NCI-H526 treated with DMSO at 0.1 percent for 48 hours (cell line): ENCODE measurements around the gene SNAP47.

Experiments used
- DNase-seq: peaks from one replicate; lab custom pipeline; 2025; lab: John Stamatoyannopoulos, UW

The SNAP47 gene

DNA sequence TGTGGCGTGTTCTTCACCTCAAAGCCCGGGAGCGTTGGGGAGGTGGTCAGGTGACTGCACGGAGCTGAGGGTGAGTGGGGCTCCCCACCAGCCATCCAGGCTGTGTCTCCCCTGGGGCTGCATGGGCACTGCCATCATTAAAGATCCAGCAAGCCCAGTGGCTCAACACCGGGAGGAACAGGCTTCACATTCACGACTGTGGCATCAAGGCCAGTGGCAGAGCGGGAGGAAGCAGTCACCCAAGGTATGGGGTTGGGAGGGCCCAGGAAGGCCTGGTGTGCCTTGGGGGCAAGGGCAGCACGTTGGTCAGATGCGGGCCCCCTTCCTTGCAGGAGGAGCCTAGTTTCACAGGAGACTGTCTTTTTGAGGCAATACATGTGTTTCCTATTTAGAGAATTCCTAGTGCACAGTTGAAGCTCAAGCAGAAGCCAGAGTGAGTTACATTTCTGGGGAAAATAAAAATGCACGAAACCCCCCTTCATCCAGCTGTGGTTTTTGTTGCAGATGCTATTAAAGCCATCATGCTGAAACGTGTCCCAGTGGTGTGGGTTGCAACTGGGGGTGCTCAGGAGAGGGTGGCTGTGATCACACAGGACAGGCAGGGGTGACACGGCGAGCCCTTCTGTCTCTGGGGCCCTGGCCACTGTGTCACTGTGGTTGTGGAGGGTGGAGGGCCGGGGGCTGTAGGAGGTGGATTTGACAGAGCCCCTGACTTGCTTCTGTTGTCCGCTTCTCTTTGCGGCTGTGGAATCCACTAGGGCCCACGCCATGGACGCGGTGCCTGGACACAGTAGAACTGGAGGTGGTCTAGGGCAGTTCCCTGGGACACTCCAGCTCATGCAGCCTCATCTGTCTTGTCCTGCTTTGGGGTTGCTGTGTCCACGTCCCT, 34.1 kb downstream of the SNAP47 start:
- no peak for DNase-seq

GRCh38 chr1:227769936-227770494, 34.8 kb downstream of the SNAP47 start:
- no peak for DNase-seq

GRCh38 chr1:227770812-227771211, 35.6 kb downstream of the SNAP47 start:
- DNase-seq = no peak

GRCh38 chr1:227771326-227771725, 36.1 kb downstream of the SNAP47 start:
- DNase-seq = no peak

GRCh38 chr1:227771771-227772170, 36.5 kb downstream of the SNAP47 start:
- DNase-seq = no peak

DNA sequence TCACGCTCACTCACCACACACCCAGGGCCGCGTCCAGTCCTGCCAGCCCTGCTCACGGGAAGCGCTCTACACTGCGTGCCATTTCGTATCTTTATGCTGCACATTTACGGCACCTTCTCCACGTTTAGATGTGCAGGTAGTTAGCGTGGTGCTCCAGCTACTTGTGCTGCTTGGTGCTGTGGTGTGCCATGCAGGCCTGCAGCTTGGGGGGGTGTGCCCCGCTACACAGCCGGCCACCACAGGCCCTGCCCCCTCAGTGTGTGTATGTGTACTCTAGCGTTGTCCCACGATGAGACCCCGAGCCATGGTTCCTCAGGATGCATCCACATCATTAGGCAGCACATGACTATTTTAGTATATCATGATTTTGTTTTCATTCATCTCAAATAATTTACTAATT, 38.3 kb downstream of the SNAP47 start:
- DNase-seq = no peak

- no peak for DNase-seq
Measured at GRCh38 chr1:227774051-227774731, 39.0 kb downstream of the SNAP47 start.

- DNase-seq = no peak
Measured at GRCh38 chr1:227774821-227775661, 39.8 kb downstream of the SNAP47 start.

- DNase-seq = no peak
Measured at GRCh38 chr1:227775841-227776240, 40.6 kb downstream of the SNAP47 start.

GRCh38 chr1:227776331-227776771, 41.1 kb downstream of the SNAP47 start:
- no peak for DNase-seq

DNA sequence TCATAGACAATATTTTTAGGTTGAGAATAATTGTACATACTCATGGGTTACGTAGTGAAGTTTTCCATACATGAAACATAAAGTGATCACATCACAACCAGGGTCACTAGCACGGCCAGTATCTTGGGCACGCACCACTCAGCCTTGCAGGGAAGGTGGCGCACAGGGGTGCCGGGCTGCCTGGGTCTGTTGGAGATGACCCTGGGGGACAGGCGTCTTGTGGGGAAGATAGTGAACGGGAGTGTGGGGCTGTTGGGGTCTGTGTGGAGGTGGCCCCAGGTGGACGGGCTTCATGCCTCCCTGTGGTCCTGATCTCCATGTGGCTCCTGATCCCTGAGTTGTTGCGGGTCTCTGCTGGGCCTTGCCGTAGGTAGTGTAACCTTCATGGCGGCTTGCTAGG, 41.9 kb downstream of the SNAP47 start:
- DNase-seq = no peak

DNA sequence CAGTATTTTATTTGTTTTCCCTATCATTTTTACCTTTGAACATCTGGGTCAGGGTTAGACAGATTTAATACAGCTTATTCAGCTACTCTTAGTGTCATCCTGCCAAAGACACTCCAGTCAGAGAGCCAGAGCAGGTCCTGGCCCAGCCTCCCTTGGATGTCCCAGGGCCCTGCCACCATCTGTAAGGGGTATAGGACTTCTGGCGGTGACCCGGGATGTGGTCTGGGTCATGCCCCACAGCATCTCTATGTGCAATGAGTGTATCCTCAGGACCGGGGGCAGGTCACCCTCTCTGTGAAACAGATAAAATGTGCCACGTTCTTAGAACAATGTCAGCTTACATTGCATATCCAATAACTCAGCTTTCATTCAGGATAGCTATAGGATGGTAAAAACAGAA, 42.4 kb downstream of the SNAP47 start:
- DNase-seq = no peak

GRCh38 chr1:227778401-227778947, 43.2 kb downstream of the SNAP47 start:
- DNase-seq = no peak

DNA sequence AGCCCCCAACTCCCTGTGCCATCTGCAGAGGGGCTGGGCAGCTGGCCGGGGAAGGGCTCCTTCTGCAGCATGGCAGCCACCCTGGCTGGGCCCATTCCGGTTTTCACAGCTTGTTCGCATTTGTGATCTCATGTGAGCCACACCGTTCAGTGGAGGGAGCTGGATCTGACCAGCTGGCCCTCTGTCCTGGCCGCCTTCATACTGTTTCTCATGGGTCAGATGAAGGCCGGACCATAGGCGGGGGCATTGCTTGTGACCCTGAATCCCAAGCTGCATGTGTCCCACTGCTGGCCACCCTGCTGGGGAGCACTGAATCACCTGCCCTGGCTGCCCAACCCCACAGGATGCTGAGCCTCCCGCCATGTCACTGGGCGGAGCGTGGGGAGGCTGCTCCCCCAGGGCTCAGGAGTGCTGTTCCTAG, 43.8 kb downstream of the SNAP47 start:
- no peak for DNase-seq

GRCh38 chr1:227779685-227780084, 44.5 kb downstream of the SNAP47 start:
- no peak for DNase-seq

GRCh38 chr1:227780101-227781044, 45.1 kb downstream of the SNAP47 start:
- DNase-seq = no peak

DNA sequence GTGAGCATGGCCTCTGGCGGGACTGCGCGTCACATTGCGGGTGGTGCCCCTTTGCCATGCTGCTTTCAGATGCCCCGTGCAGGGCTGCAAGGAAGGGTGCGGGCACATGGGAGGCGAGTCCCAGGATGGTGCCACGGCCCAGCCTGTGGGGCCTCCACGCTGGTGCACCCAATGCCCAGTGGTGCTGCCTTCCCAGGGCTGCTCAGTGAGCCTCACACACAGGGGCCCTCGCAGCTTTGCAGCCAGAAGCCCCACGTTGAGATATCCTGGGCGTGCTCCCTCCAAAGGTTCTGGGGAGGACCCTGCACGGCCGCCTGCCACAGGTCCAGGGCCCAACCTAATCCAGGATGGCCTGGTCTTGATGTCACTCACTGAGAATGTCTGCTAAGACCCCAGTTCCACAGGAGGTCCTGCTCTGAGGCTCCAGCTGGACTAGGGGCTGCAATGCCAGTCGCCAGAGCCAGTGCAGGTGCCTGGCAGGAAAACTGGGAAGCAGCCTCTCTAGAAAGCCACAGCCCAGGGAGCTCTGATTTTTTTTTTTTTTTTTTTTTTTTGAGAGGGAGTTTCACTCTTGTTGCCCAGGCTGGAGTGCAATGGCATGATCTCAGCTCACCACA, 46.2 kb downstream of the SNAP47 start:
- DNase-seq = no peak

GRCh38 chr1:227782226-227782625, 47.0 kb downstream of the SNAP47 start:
- no peak for DNase-seq

DNA sequence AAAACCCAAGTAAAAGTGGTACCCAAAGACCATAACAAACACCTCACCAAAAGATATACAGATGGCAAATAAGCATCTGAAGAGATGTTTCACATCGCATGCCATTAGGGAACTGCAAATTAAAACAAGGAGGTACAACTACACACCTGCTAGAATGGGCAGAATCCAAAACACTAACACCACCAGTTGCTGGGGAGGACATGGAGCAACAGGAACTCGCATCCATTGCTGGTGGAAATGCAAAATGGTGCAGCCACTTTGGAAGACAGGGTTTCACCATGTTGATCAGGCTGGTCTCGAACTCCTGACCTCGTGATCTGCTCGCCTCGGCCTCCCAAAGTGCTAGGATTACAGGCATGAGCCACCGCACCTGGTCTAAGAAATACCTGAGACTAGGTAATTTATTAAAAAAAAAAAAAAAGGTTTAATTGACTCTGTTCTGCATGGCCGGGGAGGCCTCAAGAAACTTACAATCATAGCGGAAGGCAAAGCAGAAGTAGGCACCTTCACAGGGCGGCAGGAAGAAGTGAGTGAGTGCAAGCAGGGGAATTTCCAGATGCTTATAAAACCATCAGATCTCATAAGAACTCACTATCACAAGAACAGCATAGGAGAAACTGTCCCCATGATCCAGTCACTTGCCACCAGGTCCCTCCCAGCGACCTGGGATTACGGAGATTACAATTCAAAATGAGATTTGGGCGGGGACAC, 50.0 kb downstream of the SNAP47 start:
- no peak for DNase-seq
